GM06990 (cell line): ENCODE data around the gene KMT2E.

Experiments
- DNase-seq: peaks from one replicate; pipeline ENCODE4 v3.0.0-alpha.2; 2011; ENCODE audit not compliant: insufficient read length; ENCODE audit errors: extremely low read depth
- H3K27me3 ChIP-seq: replicated peaks from 2 replicates; pipeline ENCODE4 v1.6.0; 2011; ENCODE audit warnings: low read length; ENCODE audit not compliant: control insufficient read depth, insufficient read depth
- H3K36me3 ChIP-seq: 2 replicates; pipeline ENCODE4 v1.5.1; 2011; ENCODE audit warnings: low read length; ENCODE audit not compliant: control insufficient read depth, insufficient read depth
- H3K4me3 ChIP-seq: replicated peaks from 2 replicates; pipeline ENCODE4 v1.5.1; 2011; ENCODE audit warnings: low read depth, mild to moderate bottlenecking, control low read depth, low read length
- TF ChIP-seq, protein P1 (sequence below): IDR thresholded peaks from 2 replicates; pipeline ENCODE4 v1.5.1; 2011; ENCODE audit warnings: low read length, control low read depth, mild to moderate bottlenecking, inconsistent platforms; ENCODE audit not compliant: insufficient read depth, poor library complexity, severe bottlenecking

KMT2E gene

DNA sequence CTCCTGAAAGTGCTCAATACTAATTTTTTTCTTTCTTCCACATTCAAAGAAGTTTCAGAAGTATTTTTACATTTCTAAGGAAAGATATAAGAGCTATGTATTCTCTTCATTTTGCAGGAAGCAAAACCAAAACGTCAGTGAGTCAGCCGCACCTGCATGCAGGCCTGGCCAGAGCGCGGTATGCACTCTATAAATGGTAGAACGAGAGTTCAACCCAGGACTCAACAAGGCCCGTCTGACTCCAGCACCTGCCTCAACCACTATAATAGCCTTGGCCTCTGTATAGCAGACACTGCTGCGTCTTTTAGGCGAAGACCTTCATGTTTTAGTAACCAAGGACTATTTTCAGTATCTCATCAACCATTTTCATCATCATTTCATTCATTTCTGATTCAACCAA is 113.2 kb downstream of the KMT2E start:
- TF ChIP-seq, protein P1, sequence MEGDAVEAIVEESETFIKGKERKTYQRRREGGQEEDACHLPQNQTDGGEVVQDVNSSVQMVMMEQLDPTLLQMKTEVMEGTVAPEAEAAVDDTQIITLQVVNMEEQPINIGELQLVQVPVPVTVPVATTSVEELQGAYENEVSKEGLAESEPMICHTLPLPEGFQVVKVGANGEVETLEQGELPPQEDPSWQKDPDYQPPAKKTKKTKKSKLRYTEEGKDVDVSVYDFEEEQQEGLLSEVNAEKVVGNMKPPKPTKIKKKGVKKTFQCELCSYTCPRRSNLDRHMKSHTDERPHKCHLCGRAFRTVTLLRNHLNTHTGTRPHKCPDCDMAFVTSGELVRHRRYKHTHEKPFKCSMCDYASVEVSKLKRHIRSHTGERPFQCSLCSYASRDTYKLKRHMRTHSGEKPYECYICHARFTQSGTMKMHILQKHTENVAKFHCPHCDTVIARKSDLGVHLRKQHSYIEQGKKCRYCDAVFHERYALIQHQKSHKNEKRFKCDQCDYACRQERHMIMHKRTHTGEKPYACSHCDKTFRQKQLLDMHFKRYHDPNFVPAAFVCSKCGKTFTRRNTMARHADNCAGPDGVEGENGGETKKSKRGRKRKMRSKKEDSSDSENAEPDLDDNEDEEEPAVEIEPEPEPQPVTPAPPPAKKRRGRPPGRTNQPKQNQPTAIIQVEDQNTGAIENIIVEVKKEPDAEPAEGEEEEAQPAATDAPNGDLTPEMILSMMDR = no peak
- Histone ChIP-seq H3K36me3 (peaks cover 5% of the 10 kb centered on the region), H3K4me3 (no peak overlapping the region), H3K27me3 (no peaks in the 10 kb centered on the region)
- no peak for DNase-seq

DNA sequence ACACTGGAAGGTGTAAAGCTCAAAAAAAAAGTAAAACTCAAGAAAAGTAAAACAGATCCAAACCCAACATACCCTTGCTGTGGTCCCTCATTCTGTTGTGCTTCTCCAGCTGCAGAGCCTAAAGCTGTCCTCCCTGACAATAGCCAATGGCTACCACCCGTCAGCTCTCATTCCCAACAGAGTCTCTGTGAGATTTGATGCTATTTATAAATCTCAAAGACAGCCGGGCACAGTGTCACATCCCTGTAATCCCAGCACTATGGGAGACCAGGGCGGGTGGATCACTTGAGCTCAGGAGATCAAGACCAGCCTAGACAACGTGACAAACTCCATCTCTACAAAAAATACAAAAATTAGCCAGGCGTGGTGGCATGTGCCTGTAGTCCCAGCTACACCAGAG is 116.0 kb downstream of the KMT2E start:
- no peak for DNase-seq
- no peaks in the 10 kb centered on the region for H3K27me3 ChIP-seq
- TF ChIP-seq, protein P1 = no peak
- peaks cover 2% of the 10 kb centered on the region; the same call in 1 of the 2 replicates for H3K36me3 ChIP-seq
- H3K4me3 ChIP-seq = no peak overlapping the region

DNA sequence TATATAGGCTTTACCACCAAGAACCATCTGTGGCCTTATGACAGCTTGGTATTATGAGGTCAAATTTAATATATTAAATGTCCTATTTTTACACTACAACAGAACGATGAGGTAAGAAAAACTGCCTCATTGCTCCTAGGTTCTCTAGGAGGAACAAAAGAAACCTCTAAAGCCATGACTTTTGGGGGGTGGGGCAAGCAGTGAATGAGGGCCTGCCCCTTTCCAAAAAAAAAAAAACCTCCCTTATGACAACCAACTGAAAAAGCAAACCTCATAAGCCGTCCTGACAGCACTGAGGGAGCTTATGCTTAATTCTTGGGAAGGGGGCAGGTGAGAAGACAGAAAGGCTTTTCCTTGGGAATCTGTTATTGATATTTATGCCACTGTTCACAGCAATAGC is 116.6 kb downstream of the KMT2E start:
- TF ChIP-seq, protein P1 = no peak
- DNase-seq = no peak
- Histone ChIP-seq H3K36me3 (peaks cover 2% of the 10 kb centered on the region; the same call in 1 of the 2 replicates), H3K4me3 (no peak overlapping the region), H3K27me3 (no peaks in the 10 kb centered on the region)

DNA sequence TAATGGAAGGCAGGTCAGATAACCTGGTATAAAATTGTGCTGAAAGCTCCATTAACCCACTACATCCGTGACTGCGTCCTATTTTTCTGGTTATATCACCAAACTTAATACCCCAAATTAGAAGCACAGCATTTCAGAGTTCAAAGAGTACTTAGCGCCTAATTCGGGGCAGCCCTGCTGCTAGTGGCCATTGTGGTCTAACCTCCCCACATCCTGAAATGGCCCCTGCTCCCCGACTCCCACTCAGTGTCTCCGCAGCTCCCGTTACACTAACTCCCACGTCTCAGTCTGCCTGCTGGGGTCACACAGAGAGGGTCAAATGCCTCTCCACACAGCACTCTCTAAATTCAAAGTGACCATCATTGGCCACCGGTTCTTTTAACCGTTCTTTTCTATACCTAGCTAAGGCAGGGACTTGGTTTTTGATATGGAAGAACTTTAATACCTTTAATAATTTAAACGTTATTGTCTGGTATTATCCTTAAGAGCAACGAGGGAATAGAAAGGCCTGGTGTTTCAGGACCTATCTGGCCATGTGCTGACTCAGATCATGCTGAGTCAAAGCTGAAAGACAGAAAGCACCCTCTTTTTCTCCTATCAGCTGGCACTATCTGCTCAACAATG is 117.1 kb downstream of the KMT2E start:
- Histone ChIP-seq H3K4me3 (no peak overlapping the region), H3K36me3 (no peaks in the 10 kb centered on the region; the same call in 1 of the 2 replicates), H3K27me3 (no peaks in the 10 kb centered on the region)
- no peak for DNase-seq
- TF ChIP-seq, protein P1 = no peak

DNA sequence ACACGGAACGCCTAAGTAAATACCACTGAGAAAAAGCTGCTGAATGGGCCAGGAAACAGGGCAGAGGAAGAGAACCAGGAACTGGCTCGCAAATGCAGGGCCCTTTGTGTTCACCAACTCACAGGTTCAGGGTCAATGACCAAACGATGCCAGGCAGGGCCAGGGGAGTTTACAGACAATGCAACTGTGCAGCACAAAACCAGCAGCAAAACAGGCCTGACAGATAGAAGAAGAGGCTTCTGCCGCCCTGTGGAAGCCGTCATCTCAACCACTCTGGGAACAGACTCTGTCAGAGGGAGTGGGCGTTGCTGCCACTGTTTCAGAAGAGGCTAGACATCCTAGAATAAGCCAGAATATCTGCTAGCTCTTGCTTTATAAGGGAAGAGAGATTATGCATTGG is 117.9 kb downstream of the KMT2E start:
- Histone ChIP-seq H3K27me3 (no peaks in the 10 kb centered on the region), H3K36me3 (no peaks in the 10 kb centered on the region), H3K4me3 (no peak overlapping the region)
- DNase-seq = no peak
- TF ChIP-seq, protein P1 = no peak

DNA sequence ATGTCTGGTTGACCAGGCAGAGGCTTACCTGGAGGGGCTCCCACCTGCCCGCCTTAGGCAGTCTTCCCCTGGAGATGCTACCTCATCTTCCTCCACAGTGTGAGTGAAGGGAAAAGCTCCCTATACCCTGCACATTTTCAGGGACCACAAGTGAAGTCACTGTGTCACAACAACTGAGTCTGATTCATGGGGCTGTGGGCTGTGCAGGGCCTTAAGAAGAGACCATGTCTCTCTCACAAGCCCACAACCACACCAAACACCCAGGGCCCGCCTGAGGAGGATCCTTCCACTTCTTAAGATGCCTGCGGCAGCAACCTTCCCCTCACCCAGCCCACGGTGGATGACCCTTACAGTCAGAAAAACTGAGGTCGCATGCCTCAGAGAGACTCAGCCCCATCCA is 118.3 kb downstream of the KMT2E start:
- H3K27me3 ChIP-seq = no peaks in the 10 kb centered on the region
- TF ChIP-seq, protein P1 = no peak
- H3K36me3 ChIP-seq = no peaks in the 10 kb centered on the region
- no peak for DNase-seq
- H3K4me3 ChIP-seq = no peak overlapping the region
